Kidney (tissue), 14 donors: ENCODE data around the gene PGBD5. TPM values are rescaled to one million over a fixed set of nuclear protein-coding genes. Genes with fewer than 3 reads are reported as not detected.

Source experiments
- DNase-seq, 5 donors: peaks; one replicate each; pipeline ENCODE4 v3.0.0-alpha.2; 2013 to 2020
- FAIRE-seq: peaks from 2 replicates; lab custom pipeline; 2012; peaks lifted over from hg19 to GRCh38; lab: Jason Lieb, UNC
- H3K27ac ChIP-seq, 2 donors: one replicate each; pipeline ENCODE4 v1.7.0; 2013; ENCODE audit warnings: low read depth in 2 of 2, low read length in 2 of 2, inconsistent platforms in 1 of 2
- H3K27me3 ChIP-seq: one replicate; pipeline ENCODE4 v1.7.1; 2013; ENCODE audit warnings: low read length, inconsistent platforms; ENCODE audit not compliant: control insufficient read depth, insufficient read depth
- H3K36me3 ChIP-seq, 3 donors: one replicate each; pipeline versions ENCODE4 v1.7.0 to v1.7.1; 2013; ENCODE audit warnings: low read length in 3 of 3, control low read depth in 1 of 3, inconsistent platforms in 1 of 3; ENCODE audit not compliant: insufficient read depth in 3 of 3, control insufficient read depth in 2 of 3
- H3K4me1 ChIP-seq, 3 donors: one replicate each; pipeline versions ENCODE4 v1.7.0 to v1.7.1; 2013; ENCODE audit warnings: low read length in 3 of 3, inconsistent platforms in 1 of 3, low read depth in 1 of 3; ENCODE audit not compliant: control insufficient read depth in 2 of 3, insufficient read depth in 2 of 3
- H3K4me3 ChIP-seq, 3 donors: one replicate each; pipeline versions ENCODE4 v1.7.0 to v1.8.1; 2013; ENCODE audit warnings: low read length in 3 of 3, control low read depth in 1 of 3, inconsistent platforms in 1 of 3
- H3K9ac ChIP-seq, 3 donors: one replicate each; pipeline versions ENCODE4 v1.7.0 to v1.7.1; 2013; ENCODE audit warnings: low read length in 3 of 3, control low read depth in 1 of 3, inconsistent platforms in 1 of 3
- H3K9me3 ChIP-seq, 3 donors: one replicate each; pipeline versions ENCODE4 v1.7.0 to v1.7.1; 2013; ENCODE audit warnings: low read length in 3 of 3, control low read depth in 1 of 3, inconsistent platforms in 1 of 3; ENCODE audit not compliant: control insufficient read depth in 2 of 3, insufficient read depth in 1 of 3
- CTCF ChIP-seq: IDR thresholded peaks from 3 replicates; pipeline ENCODE4 v1.5.1; 2012; ENCODE audit warnings: mild to moderate bottlenecking, moderate library complexity, borderline replicate concordance; ENCODE audit not compliant: insufficient read depth; ENCODE audit errors: extremely low read depth
- intact Hi-C: fragments of 100-400 bp; cut with DNase I; formaldehyde crosslinking; loops from one replicate; pipeline ENCODE4 v1.11.1; 2022
- polyA plus RNA-seq: library from polyadenylated mRNA; stranded (reverse); fragments of 350-450 nt; fragmentation: Illumina TruSeq; extraction: RNeasy Lipid Tissue Mini Kit (QIAGEN cat#74804); gene quantifications from one replicate; pipeline ENCODE4 v1.2.3, GENCODE V29; 2014; ENCODE audit warnings: low read depth, low replicate concordance; ENCODE audit not compliant: insufficient read depth
- total RNA-seq: library from RNA; stranded (reverse); fragmentation: NEBNext Ultra II Directional; extraction: Animal tissue kit (Norgen Biotek cat#: 25700); gene quantifications from one replicate; pipeline ENCODE4 v1.2.1, GENCODE V29; 2021
- donor health status: control.
- donor health status: control.
- donor health status: control.
- donor health status: control.
- donor health status: control.
- donor health status: DM: yes; HTN: yes; CAD: no.
- donor health status: Normal renal cell carcinoma (clear cell type).

Gene PGBD5
- total and polyA plus RNA-seq, 2 donors from 2014 or later = 2.0 to 3.7 TPM

GRCh38 chr1:230268371-230269170, 157.6 kb downstream of the PGBD5 start:
- H3K27ac ChIP-seq = no peak overlapping the region
- intact Hi-C loops = no loop called here
- peak overlapping the region in 1 of 3 donors; percentile 9 for H3K4me3 ChIP-seq
- peak; percentile 54 for TF ChIP-seq CTCF
- H3K9me3 ChIP-seq = no peaks in the 10 kb centered on the region
- no peaks in the 10 kb centered on the region for H3K27me3 ChIP-seq
- H3K36me3 ChIP-seq = peaks cover 0 to 20% (median 9%) of the 10 kb centered on the region in 3 donors
- DNase-seq (peak in 4 of 5 donors; percentile 73 to 88 (median 79)), FAIRE-seq (no peak)
- H3K4me1 ChIP-seq = peaks cover 0 to 11% (median 5%) of the 10 kb centered on the region in 3 donors
- no peak overlapping the region for H3K9ac ChIP-seq

- Histone ChIP-seq H3K4me3 (no peak overlapping the region), H3K4me1 (peaks cover 0 to 11% (median 5%) of the 10 kb centered on the region in 3 donors), H3K27me3 (no peaks in the 10 kb centered on the region), H3K9me3 (no peaks in the 10 kb centered on the region), H3K9ac (no peak overlapping the region), H3K36me3 (peaks cover 0 to 20% (median 14%) of the 10 kb centered on the region in 3 donors), H3K27ac (no peak overlapping the region)
- no peak for TF ChIP-seq CTCF
- intact Hi-C loops = no loop called here
- DNase-seq (no peak), FAIRE-seq (no peak)
Measured at GRCh38 chr1:230267338-230268065, 158.6 kb downstream of the PGBD5 start.

- no peak for DNase-seq
- H3K27me3 ChIP-seq = no peaks in the 10 kb centered on the region
- intact Hi-C loops = no loop called here
- no peak overlapping the region for H3K9ac ChIP-seq
- FAIRE-seq = no peak
- no peak overlapping the region for H3K4me3 ChIP-seq
- H3K9me3 ChIP-seq = no peaks in the 10 kb centered on the region
- no peak for TF ChIP-seq CTCF
- peaks cover 0 to 11% (median 5%) of the 10 kb centered on the region in 3 donors for H3K4me1 ChIP-seq
- H3K27ac ChIP-seq = no peak overlapping the region
- peaks cover 0 to 20% (median 14%) of the 10 kb centered on the region in 3 donors for H3K36me3 ChIP-seq
Measured at GRCh38 chr1:230266456-230266855, 159.7 kb downstream of the PGBD5 start.
